ENCODE measurements around the gene FRMD4A.
"Not testable (repeated sequence)": the region's sequence is repeated elsewhere in the genome, so short reads cannot be mapped to it uniquely, and the experiment has no call there.

FRMD4A gene

GRCh38 chr10:13945390-13946208, 385.1 kb downstream of the FRMD4A start:
- DNase-seq (ENCODE audit: low read depth) = no peak

GRCh38 chr10:13944823-13945222, 385.9 kb downstream of the FRMD4A start:
- DNase-seq (ENCODE audit: low read depth) = no peak

GRCh38 chr10:13943735-13944398, 386.9 kb downstream of the FRMD4A start:
- DNase-seq (ENCODE audit: low read depth) = no peak

- no peak for DNase-seq (ENCODE audit: low read depth)
Observed at GRCh38 chr10:13942035-13942434, 388.7 kb downstream of the FRMD4A start.

GRCh38 chr10:13939391-13939790, 391.3 kb downstream of the FRMD4A start:
- no peak for DNase-seq (ENCODE audit: low read depth)

- no peak for DNase-seq (ENCODE audit: low read depth)
Observed at GRCh38 chr10:13938950-13939349, 391.8 kb downstream of the FRMD4A start.

GRCh38 chr10:13936826-13937225, 393.9 kb downstream of the FRMD4A start:
- DNase-seq (ENCODE audit: low read depth) = no peak

- no peak for DNase-seq (ENCODE audit: low read depth)
Observed at GRCh38 chr10:13930120-13930519, 400.6 kb downstream of the FRMD4A start.

- no peak for DNase-seq (ENCODE audit: low read depth)
Observed at GRCh38 chr10:13928451-13928850, 402.3 kb downstream of the FRMD4A start.

GRCh38 chr10:13925971-13926780, 404.5 kb downstream of the FRMD4A start:
- no peak for DNase-seq (ENCODE audit: low read depth)

GRCh38 chr10:13924040-13924725, 406.5 kb downstream of the FRMD4A start:
- DNase-seq (ENCODE audit: low read depth) = no peak

- DNase-seq (ENCODE audit: low read depth) = no peak
Observed at GRCh38 chr10:13922586-13922985, 408.1 kb downstream of the FRMD4A start.

GRCh38 chr10:13921941-13922340, 408.8 kb downstream of the FRMD4A start:
- DNase-seq (ENCODE audit: low read depth) = no peak

- not testable (repeated sequence) for DNase-seq (ENCODE audit: low read depth)
Observed at GRCh38 chr10:13921131-13921530, 409.6 kb downstream of the FRMD4A start.

- no peak for DNase-seq (ENCODE audit: low read depth)
Observed at GRCh38 chr10:13920465-13920864, 410.3 kb downstream of the FRMD4A start.

- no peak for DNase-seq (ENCODE audit: low read depth)
Observed at GRCh38 chr10:13920031-13920430, 410.7 kb downstream of the FRMD4A start.

- no peak for DNase-seq (ENCODE audit: low read depth)
Observed at GRCh38 chr10:13917791-13918190, 412.9 kb downstream of the FRMD4A start.

- no peak for DNase-seq (ENCODE audit: low read depth)
Observed at GRCh38 chr10:13916384-13916947, 414.3 kb downstream of the FRMD4A start.

- DNase-seq (ENCODE audit: low read depth) = no peak
Observed at GRCh38 chr10:13915710-13916109, 415.0 kb downstream of the FRMD4A start.

GRCh38 chr10:13913897-13914296, 416.8 kb downstream of the FRMD4A start:
- no peak for DNase-seq (ENCODE audit: low read depth)

- no peak for DNase-seq (ENCODE audit: low read depth)
Observed at GRCh38 chr10:13911821-13912520, 418.8 kb downstream of the FRMD4A start.

Measured in stimulated activated CD8-positive, alpha-beta memory T cell treated with anti-CD3 and anti-CD28 coated beads, Interleukin-12 subunit alpha, Interleukin-12 subunit beta, amount 100 ng/mL, for 4 hours (primary cell).